H1 (cell line): ENCODE measurements around the gene SLC30A7. TPM values are rescaled to one million over a fixed set of nuclear protein-coding genes. Genes with fewer than 3 reads are reported as not detected.

Experiments used
- ASH2L ChIP-seq: fragments of 200-600, 300-600 bp; sonication (generic); IDR thresholded peaks from one replicate; pipeline ENCODE4 v1.7.1; 2017; ENCODE audit warnings: low read length
- BACH1 ChIP-seq: IDR thresholded peaks from 2 replicates; pipeline ENCODE4 v1.6.1; 2012; ENCODE audit warnings: low read length, improper control_type of control experiment
- PHF8 ChIP-seq: fragments of 200-600 bp; sonication (generic); conservative IDR thresholded peaks from 2 replicates; pipeline ENCODE4 v1.7.1; 2012; ENCODE audit warnings: low read depth, mild to moderate bottlenecking, inconsistent platforms, low read length, moderate library complexity
- POU5F1 ChIP-seq: IDR thresholded peaks from 2 replicates; pipeline ENCODE4 v1.6.1; 2011; ENCODE audit warnings: low read depth, mild to moderate bottlenecking, low read length, moderate library complexity
- RFX5 ChIP-seq: IDR thresholded peaks from 2 replicates; pipeline ENCODE4 v1.6.1; 2011; ENCODE audit warnings: low read depth, low read length, improper control_type of control experiment, borderline replicate concordance
- TAF7 ChIP-seq: optimal IDR thresholded peaks from 2 replicates; pipeline ENCODE3; 2011; ENCODE audit warnings: low read depth, mild to moderate bottlenecking, inconsistent platforms, low read length, moderate library complexity, borderline replicate concordance
- TBP ChIP-seq: IDR thresholded peaks from 2 replicates; pipeline ENCODE4 v1.6.1; 2011; ENCODE audit warnings: low read depth, low read length, improper control_type of control experiment
- YY1 ChIP-seq: IDR thresholded peaks from 2 replicates; pipeline ENCODE4 v1.6.1; 2011; ENCODE audit warnings: low read depth, mild to moderate bottlenecking, low read length
- polyA plus RNA-seq, 7 experiments: library from polyadenylated mRNA; depleted of rRNA in 3 of 7; stranded (reverse) in 5 of 7; unstranded in 2 of 7; fragments of >200 nt in 5 of 7; fragments of 200-250 nt in 2 of 7; gene quantifications; 1 replicate in 5 of 7; 2 replicates in 1 of 7; 4 replicates in 1 of 7; pipeline versions ENCODE4 v1.2.1 to v1.2.3, GENCODE V29; 2011 to 2013; ENCODE audit warnings: missing spikeins in 2 of 7, mixed read lengths in 2 of 7
- total RNA-seq: library from RNA; stranded (reverse); fragmentation: NEBNext Ultra II Directional; extraction: Animal tissue kit (Norgen Biotek cat#: 25700); gene quantifications from 2 replicates; pipeline ENCODE4 v1.2.1, GENCODE V29; 2021
- TF ChIP-seq, protein P1 (sequence below): fragments of 300-600 bp; sonication (generic); IDR thresholded peaks from 2 replicates; pipeline ENCODE4 v1.7.1; 2012; ENCODE audit warnings: low read length, moderate library complexity, mild to moderate bottlenecking, inconsistent platforms; ENCODE audit not compliant: insufficient replicate concordance

The SLC30A7 gene
- total and polyA plus RNA-seq, 2 of the 8 experiments (the other 6 are each of a cell fraction or from before 2014, with no cell fraction given), result 5.5 to 22.1 TPM

DNA sequence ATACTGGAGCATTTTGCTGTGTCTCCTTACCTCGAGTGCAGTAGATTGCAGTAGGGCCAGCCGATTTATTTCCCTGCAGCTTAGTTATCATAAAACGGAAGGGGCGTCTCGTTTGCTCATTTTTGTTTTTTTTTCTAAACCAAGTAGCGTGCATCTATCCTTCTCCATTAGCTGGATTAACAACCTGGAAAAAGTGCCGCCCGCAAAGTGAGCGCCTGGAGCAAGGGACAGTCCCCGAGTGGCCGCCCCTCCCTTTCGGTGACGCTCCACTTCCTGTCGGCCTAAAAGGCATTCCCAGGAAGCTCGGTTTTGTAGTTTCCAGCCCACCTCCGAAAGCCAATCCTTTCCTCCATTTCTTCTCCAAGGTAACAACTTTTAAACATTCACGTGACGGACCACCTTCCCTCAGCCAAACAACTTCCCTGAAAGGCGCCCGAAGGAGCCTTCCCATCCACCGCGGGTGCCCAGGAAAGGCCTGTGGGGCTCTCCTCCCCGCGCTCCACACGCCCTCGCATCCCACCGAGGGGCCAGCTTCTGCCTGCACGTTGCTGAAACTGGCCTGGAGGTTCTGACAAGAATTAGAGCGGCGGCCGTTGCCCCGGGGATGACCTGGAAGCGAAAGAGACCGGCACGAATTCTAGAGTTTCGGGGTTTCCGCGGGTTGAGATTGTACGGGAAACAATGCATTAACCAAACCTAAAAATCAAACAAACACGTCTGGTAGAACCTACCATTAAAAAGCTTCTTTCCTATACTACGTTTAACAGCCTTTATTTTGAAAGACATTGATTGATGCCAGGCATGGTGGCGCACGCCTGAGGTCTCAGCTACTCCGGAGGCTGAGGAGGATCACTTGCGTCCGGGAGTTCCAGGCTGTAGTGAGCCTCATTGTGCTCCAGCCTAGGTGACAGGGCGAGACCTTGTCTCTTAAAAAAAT, 1.0 kb upstream of the SLC30A7 start, which contains the start of gene EXTL2 (continued):
- TF ChIP-seq, protein P1, sequence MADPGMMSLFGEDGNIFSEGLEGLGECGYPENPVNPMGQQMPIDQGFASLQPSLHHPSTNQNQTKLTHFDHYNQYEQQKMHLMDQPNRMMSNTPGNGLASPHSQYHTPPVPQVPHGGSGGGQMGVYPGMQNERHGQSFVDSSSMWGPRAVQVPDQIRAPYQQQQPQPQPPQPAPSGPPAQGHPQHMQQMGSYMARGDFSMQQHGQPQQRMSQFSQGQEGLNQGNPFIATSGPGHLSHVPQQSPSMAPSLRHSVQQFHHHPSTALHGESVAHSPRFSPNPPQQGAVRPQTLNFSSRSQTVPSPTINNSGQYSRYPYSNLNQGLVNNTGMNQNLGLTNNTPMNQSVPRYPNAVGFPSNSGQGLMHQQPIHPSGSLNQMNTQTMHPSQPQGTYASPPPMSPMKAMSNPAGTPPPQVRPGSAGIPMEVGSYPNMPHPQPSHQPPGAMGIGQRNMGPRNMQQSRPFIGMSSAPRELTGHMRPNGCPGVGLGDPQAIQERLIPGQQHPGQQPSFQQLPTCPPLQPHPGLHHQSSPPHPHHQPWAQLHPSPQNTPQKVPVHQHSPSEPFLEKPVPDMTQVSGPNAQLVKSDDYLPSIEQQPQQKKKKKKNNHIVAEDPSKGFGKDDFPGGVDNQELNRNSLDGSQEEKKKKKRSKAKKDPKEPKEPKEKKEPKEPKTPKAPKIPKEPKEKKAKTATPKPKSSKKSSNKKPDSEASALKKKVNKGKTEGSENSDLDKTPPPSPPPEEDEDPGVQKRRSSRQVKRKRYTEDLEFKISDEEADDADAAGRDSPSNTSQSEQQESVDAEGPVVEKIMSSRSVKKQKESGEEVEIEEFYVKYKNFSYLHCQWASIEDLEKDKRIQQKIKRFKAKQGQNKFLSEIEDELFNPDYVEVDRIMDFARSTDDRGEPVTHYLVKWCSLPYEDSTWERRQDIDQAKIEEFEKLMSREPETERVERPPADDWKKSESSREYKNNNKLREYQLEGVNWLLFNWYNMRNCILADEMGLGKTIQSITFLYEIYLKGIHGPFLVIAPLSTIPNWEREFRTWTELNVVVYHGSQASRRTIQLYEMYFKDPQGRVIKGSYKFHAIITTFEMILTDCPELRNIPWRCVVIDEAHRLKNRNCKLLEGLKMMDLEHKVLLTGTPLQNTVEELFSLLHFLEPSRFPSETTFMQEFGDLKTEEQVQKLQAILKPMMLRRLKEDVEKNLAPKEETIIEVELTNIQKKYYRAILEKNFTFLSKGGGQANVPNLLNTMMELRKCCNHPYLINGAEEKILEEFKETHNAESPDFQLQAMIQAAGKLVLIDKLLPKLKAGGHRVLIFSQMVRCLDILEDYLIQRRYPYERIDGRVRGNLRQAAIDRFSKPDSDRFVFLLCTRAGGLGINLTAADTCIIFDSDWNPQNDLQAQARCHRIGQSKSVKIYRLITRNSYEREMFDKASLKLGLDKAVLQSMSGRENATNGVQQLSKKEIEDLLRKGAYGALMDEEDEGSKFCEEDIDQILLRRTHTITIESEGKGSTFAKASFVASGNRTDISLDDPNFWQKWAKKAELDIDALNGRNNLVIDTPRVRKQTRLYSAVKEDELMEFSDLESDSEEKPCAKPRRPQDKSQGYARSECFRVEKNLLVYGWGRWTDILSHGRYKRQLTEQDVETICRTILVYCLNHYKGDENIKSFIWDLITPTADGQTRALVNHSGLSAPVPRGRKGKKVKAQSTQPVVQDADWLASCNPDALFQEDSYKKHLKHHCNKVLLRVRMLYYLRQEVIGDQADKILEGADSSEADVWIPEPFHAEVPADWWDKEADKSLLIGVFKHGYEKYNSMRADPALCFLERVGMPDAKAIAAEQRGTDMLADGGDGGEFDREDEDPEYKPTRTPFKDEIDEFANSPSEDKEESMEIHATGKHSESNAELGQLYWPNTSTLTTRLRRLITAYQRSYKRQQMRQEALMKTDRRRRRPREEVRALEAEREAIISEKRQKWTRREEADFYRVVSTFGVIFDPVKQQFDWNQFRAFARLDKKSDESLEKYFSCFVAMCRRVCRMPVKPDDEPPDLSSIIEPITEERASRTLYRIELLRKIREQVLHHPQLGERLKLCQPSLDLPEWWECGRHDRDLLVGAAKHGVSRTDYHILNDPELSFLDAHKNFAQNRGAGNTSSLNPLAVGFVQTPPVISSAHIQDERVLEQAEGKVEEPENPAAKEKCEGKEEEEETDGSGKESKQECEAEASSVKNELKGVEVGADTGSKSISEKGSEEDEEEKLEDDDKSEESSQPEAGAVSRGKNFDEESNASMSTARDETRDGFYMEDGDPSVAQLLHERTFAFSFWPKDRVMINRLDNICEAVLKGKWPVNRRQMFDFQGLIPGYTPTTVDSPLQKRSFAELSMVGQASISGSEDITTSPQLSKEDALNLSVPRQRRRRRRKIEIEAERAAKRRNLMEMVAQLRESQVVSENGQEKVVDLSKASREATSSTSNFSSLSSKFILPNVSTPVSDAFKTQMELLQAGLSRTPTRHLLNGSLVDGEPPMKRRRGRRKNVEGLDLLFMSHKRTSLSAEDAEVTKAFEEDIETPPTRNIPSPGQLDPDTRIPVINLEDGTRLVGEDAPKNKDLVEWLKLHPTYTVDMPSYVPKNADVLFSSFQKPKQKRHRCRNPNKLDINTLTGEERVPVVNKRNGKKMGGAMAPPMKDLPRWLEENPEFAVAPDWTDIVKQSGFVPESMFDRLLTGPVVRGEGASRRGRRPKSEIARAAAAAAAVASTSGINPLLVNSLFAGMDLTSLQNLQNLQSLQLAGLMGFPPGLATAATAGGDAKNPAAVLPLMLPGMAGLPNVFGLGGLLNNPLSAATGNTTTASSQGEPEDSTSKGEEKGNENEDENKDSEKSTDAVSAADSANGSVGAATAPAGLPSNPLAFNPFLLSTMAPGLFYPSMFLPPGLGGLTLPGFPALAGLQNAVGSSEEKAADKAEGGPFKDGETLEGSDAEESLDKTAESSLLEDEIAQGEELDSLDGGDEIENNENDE, result no peak
- TF ChIP-seq POU5F1 (no peak), PHF8 (peak; percentile 70), TAF7 (no peak), YY1 (peak; percentile 60), RFX5 (no peak), ASH2L (peak; percentile 80), BACH1 (no peak), TBP (peak; percentile 79)
